ENCODE results near the gene ATG13. TPM values are rescaled to one million over a fixed set of nuclear protein-coding genes. Genes with fewer than 3 reads are reported as not detected.

ATG13 gene
- total and polyA plus RNA-seq, 11 donors: 26.7 to 74.8 (median 48.7) TPM

DNA sequence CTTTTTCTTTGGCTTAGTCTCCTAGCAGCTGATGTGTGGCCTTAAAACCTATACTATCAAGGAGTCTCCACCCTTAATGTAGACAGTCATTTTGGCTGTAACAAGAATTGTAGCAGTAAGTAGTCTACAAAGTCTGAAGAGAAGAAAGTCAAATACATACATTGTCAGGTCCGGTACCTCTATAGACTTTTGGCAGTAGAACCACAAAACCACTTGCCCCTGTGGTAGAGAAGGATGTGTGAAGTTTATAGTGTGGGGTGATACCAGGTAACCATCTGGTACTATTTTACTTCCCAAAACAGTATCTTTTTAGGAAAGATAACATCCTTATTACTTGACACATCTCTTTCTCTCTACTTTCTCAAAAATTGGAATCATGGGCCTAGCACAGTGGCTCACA is 15.1 kb downstream of the ATG13 start:
- 95 to 97% (median 96%) methylated on average over 1 of the region's 1 CpG for WGBS, 4 donors
- Histone ChIP-seq H3K27me3 (no peaks in the 10 kb centered on the region), H3K9me3 (no peaks in the 10 kb centered on the region), H3K27ac (no peak overlapping the region), H3K4me1 (peaks cover 0 to 5% (median 0%) of the 10 kb centered on the region in 12 donors), H3K36me3 (peaks cover 0 to 85% (median 58%) of the 10 kb centered on the region in 9 donors), H3K4me3 (no peak overlapping the region)
- TF ChIP-seq CTCF (IDR thresholded peaks at IDR 0.05) (no peak), POLR2A (IDR thresholded peaks at IDR 0.05) (no peak)
- DNase-seq (no peak), ATAC-seq (no peak)
- intact Hi-C loops (cut with DNase I): no loop called here

- no peak overlapping the region for H3K4me3 ChIP-seq
- 94 to 97% (median 95%) methylated on average over 22 of the region's 22 CpGs for WGBS, 4 donors
- no peak for ATAC-seq
- no peak for TF ChIP-seq POLR2A (IDR thresholded peaks at IDR 0.05)
- TF ChIP-seq CTCF (IDR thresholded peaks at IDR 0.05): no peak
- intact Hi-C loops (cut with DNase I): no loop called here
- no peak for DNase-seq
- no peaks in the 10 kb centered on the region for H3K9me3 ChIP-seq
- H3K27me3 ChIP-seq: no peaks in the 10 kb centered on the region
- H3K36me3 ChIP-seq: peaks cover 0 to 84% (median 60%) of the 10 kb centered on the region in 9 donors
- no peak overlapping the region for H3K27ac ChIP-seq
- peaks cover 0 to 5% (median 0%) of the 10 kb centered on the region in 12 donors for H3K4me1 ChIP-seq
Observed at GRCh38 chr11:46633291-46634217, 16.2 kb downstream of the ATG13 start.

GRCh38 chr11:46635557-46636139 is 18.3 kb downstream of the ATG13 start:
- H3K4me3 ChIP-seq: no peak overlapping the region
- H3K4me1 ChIP-seq: no peaks in the 10 kb centered on the region
- no peak overlapping the region for H3K27ac ChIP-seq
- no peaks in the 10 kb centered on the region for H3K9me3 ChIP-seq
- intact Hi-C loops (cut with DNase I): no loop called here
- peaks cover 0 to 79% (median 53%) of the 10 kb centered on the region in 9 donors for H3K36me3 ChIP-seq
- no peak for DNase-seq
- TF ChIP-seq POLR2A (IDR thresholded peaks at IDR 0.05) (no peak), CTCF (IDR thresholded peaks at IDR 0.05) (no peak)
- H3K27me3 ChIP-seq: no peaks in the 10 kb centered on the region
- WGBS, 4 donors: 88 to 94% (median 90%) methylated on average over 5 of the region's 5 CpGs
- no peak for ATAC-seq

DNA sequence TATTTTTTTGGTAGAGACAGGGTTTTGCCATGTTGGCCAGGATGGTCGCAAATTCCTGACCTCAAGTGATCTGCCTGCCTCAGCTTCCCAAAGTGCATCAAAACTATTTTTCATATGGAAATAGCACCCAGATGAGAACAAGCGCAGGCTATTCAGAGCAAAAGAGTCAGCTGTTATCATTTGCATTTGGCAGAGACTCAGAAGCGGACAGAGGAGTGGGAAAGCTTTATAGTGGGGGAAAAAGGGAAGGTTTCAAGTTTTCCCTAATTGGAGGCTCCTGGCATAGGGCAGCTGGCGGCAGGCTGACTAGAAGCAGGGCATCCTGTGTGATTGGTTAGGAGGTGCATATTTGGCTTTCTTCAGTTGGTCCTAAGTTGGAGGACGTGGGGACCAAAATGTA is 20.2 kb downstream of the ATG13 start:
- 87 to 96% (median 92%) methylated on average over 5 of the region's 5 CpGs for WGBS, 4 donors
- no peak overlapping the region for H3K27ac ChIP-seq
- H3K4me1 ChIP-seq: no peaks in the 10 kb centered on the region
- no peak overlapping the region for H3K4me3 ChIP-seq
- TF ChIP-seq POLR2A (IDR thresholded peaks at IDR 0.05) (no peak), CTCF (IDR thresholded peaks at IDR 0.05) (no peak)
- H3K27me3 ChIP-seq: no peaks in the 10 kb centered on the region
- no peaks in the 10 kb centered on the region for H3K9me3 ChIP-seq
- peaks cover 0 to 65% (median 45%) of the 10 kb centered on the region in 9 donors for H3K36me3 ChIP-seq
- intact Hi-C loops (cut with DNase I): no loop called here
- DNase-seq: no peak
- no peak for ATAC-seq

Data from heart left ventricle (tissue), 16 donors.